ENCODE measurements around the gene TMEM86A.
"Not testable (repeated sequence)": the region's sequence is repeated elsewhere in the genome, so short reads cannot be mapped to it uniquely, and the experiment has no call there.

GRCh38 chr11:18672209-18672608 lies 26.4 kb upstream of the TMEM86A start:
- TF ChIP-seq CTCF (IDR thresholded peaks at IDR 0.05; ENCODE audit: low read length); EZH2 (IDR thresholded peaks at IDR 0.05; ENCODE audit: borderline replicate concordance, low read length): not testable (repeated sequence)
